Fibroblast of skin of abdomen (primary cell): ENCODE measurements around the gene DENND6B. TPM values are rescaled to one million over a fixed set of nuclear protein-coding genes. Genes with fewer than 3 reads are reported as not detected.
"Not testable (repeated sequence)": the region's sequence is repeated elsewhere in the genome, so short reads cannot be mapped to it uniquely, and the experiment has no call there.

Experiments
- DNase-seq: peaks from one replicate; pipeline ENCODE4 v3.0.0-alpha.2; 2013
- polyA plus RNA-seq, 2 experiments: library from polyadenylated mRNA; unstranded; fragments of 120-200 nt; gene quantifications; one replicate each; pipeline ENCODE4 v1.2.1, GENCODE V29; 2013; ENCODE audit not compliant: insufficient read length in 2 of 2

Gene DENND6B, protein sequence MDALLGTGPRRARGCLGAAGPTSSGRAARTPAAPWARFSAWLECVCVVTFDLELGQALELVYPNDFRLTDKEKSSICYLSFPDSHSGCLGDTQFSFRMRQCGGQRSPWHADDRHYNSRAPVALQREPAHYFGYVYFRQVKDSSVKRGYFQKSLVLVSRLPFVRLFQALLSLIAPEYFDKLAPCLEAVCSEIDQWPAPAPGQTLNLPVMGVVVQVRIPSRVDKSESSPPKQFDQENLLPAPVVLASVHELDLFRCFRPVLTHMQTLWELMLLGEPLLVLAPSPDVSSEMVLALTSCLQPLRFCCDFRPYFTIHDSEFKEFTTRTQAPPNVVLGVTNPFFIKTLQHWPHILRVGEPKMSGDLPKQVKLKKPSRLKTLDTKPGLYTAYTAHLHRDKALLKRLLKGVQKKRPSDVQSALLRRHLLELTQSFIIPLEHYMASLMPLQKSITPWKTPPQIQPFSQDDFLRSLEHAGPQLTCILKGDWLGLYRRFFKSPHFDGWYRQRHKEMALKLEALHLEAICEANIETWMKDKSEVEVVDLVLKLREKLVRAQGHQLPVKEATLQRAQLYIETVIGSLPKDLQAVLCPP
- 3.8 TPM for polyA plus RNA-seq (2013, experiment 1 of 2; ENCODE audit: insufficient read length)
- polyA plus RNA-seq (2013, experiment 2 of 2; ENCODE audit: insufficient read length), result 4.1 TPM

- peak; percentile 83 for DNase-seq
Observed at GRCh38 chr22:50326956-50327710, at the start of gene DENND6B. Gene DENND6B, minus strand, starts transcription at chr22:50327012. Its CDS starts 24 bp downstream, at chr22:50326988.

DNA sequence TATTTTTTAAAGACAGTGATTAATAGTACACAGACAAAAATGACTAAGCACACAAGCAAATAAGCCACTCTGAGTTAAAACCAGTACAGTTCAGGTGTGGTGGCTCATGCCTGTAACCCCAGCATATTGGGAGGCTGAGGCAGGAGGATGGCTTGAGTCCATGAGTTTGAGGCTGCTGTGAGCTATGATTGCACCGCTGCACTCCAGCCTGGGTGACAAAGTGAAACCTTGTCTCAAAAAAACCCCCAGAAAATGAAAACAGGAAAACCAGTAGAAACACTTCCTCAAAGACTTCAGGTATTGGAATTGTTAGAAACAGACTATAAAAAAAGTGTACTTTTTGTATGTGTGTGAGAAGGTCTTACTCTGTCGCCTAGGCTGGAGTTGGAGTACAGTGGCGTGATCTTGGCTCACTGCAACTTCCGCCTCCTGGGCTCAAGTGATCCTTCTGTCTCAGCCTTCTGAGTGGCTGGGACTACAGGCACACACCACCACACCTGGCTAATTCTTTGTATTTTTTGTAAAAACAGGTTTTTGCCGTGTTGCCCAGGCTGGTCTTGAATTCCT is 49.4 kb upstream of the DENND6B start:
- DNase-seq, result no peak

DNA sequence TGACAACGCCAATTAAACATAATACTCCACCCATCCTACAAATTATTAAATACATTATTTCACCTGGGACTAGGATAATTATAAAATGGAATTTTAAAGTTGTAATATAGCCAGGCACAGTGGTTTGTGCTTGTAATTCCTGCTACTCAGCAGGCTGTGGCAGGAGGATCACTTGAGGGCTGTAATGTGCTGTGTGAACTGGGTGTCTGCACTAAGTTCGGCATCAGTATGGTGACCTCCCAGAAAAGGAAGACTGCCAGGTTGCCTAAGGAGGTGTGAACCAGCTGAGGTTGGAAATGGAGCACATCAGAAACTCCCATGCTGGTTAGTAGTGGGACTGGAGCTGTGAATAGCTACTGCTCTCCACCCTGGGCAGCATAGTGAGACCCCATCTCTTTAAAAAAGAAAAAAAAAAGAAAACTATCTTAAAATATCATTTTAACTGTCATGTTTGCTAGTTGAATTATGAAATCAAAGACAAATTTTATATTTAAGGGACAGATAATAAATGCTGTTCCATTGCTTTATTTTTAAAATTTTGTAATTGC is 44.4 kb upstream of the DENND6B start:
- no peak for DNase-seq

DNA sequence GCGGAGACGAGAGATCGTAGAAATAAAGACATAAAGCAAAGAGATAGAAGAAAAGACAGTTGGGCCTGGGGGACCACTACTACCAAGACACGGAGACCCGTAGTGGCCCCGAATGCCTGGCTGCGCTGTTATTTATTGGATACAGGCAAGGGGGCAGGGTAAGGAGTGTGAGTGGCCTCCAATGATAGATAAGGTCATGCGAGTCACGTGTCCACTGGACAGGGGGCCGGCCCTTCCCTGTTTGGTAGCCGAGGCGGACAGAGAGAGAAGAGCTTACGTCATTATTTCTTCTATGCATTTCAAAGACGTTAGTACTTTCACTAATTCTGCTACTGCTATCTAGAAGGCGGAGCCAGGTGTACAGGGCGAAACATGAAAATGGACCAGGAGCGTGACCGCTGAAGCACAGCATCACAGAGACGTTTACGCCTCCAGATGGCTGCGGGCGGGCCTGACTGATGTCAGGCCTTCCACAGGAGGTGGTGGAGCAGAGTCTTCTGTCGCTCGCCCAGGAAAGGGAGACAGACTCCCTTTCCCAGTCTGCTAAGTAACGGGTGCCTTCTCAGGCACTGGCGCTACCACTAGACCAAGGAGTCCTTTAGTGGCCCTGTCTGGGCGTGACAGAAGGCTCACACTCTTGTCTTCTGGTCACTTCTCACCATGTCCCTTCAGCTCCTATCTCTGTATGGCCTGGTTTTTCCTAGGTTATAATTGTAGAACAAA is 41.1 kb upstream of the DENND6B start:
- DNase-seq, result no peak

DNA sequence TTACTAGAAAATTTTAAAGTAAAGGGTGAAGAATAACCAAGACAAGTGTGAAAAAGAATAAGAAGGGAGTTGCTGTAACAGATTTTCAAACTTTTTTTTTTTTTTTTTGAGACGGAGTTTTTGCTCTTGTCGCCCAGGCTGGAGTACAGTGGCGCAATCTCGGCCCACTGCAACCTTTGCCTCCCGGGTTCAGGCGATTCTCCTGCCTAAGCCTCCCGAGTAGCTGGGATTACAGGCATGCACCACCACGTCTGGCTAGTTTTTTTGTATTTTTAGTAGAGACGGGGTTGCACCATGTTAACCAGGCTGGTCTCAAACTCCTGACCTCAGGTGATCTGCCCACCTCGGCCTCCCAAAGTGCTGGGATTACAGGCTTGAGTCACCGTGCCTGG is 37.0 kb upstream of the DENND6B start:
- not testable (repeated sequence) for DNase-seq

- DNase-seq, result no peak
Observed at GRCh38 chr22:50363166-50363802, 36.5 kb upstream of the DENND6B start.

DNA sequence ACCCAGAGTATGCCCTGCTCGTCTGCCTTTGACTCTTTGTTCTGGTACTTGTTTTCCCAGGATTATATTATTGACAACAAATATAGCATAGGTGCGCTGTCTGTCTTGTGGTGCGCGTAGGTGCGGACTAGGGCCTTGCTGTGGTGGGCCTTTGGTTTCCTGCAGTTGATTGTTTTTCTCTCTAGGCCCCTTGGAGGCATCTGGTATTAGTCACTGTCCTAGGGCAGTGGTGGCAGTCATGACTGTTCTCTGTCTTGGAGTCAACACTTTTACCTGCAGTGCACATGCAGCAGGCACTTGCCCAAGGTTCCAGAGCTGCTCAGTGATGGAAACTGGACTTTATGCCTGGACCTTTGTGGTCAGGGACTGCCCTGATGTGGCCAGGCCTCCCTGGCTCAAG is 34.9 kb upstream of the DENND6B start:
- DNase-seq, result no peak

- no peak for DNase-seq
Observed at GRCh38 chr22:50361222-50361621, 34.4 kb upstream of the DENND6B start.

- DNase-seq, result no peak
Observed at GRCh38 chr22:50360578-50360977, 33.8 kb upstream of the DENND6B start.

DNA sequence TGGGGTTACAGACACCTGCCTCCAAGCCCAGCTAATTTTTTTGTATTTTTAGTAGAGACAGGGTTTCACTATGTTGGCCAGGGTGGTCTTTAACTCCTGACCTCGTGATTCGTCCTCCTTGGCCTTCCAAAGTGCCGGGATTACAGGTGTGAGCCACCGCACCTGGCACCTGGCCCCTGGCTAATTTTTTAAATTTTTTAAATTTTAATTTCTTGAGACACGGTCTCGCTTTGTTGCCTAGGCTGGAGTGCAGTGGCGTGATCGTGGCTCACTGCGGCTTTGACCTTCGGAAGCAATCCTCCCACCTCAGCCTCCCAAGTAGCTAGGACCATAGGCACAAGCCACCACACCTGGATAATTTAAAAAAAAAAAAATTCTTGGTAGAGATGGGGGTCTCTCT is 30.9 kb upstream of the DENND6B start:
- DNase-seq, result no peak

GRCh38 chr22:50357222-50357621 is 30.4 kb upstream of the DENND6B start:
- DNase-seq, result no peak

DNA sequence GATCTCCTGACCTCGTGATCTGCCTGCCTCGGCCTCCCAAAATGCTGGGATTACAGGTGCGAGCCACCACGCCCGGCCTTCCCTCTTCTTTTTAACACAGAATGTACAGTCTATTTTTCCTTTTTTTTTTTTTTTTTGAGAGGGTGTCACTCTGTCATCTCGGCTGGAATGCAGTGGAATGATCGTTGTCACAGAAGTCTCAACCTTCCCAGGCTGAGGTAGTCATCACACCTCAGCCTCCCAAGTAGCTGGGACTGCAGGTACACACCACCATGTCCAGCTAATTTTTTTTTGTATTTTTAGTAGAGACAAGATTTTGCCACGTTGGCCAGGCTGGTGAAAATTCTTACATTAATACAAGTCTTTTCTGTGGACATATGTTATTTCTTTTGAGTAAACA is 29.4 kb upstream of the DENND6B start:
- no peak for DNase-seq

DNA sequence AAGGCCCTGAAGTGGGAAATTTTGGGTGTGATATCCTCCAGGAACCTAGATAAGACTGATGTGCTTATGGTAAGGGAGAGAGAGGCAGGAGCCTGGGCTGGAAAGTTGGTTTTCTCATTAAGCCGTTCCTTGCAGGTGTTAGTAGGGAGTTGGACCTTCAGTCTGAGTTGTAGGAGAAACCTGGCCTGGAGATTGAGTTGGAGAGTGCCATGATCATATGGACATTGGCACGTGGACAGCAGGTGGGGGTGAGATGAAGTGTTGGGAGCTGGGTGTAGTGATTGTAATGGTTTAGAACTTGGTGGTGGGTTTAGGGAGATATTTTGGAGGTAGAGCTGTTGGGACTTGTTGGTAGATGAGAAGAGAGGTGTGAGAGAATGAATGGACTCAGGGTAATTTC is 21.2 kb upstream of the DENND6B start:
- DNase-seq, result no peak

GRCh38 chr22:50347157-50347556 is 20.3 kb upstream of the DENND6B start:
- DNase-seq, result no peak

GRCh38 chr22:50346470-50346869 is 19.7 kb upstream of the DENND6B start:
- no peak for DNase-seq

DNA sequence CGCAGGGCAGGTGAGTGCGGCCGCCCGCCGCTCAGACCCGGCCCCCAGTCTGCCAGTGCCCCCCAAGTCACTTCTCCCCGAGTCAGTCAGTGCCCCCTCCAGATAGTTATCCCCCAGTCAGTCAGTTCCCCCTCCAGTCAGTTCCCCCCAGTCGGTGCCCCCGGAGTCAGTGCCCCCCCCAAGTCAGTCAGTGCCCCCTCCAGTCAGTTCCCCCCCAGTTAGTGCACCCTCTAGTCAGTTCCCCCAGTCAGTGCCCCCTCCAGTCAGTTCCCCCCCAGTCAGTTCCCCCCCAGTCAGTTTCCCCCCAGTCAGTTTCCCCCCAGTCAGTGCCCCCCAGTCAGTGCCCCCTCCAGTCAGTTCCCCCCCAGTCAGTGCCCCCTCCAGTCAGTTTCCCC is 16.7 kb upstream of the DENND6B start:
- no peak for DNase-seq

DNA sequence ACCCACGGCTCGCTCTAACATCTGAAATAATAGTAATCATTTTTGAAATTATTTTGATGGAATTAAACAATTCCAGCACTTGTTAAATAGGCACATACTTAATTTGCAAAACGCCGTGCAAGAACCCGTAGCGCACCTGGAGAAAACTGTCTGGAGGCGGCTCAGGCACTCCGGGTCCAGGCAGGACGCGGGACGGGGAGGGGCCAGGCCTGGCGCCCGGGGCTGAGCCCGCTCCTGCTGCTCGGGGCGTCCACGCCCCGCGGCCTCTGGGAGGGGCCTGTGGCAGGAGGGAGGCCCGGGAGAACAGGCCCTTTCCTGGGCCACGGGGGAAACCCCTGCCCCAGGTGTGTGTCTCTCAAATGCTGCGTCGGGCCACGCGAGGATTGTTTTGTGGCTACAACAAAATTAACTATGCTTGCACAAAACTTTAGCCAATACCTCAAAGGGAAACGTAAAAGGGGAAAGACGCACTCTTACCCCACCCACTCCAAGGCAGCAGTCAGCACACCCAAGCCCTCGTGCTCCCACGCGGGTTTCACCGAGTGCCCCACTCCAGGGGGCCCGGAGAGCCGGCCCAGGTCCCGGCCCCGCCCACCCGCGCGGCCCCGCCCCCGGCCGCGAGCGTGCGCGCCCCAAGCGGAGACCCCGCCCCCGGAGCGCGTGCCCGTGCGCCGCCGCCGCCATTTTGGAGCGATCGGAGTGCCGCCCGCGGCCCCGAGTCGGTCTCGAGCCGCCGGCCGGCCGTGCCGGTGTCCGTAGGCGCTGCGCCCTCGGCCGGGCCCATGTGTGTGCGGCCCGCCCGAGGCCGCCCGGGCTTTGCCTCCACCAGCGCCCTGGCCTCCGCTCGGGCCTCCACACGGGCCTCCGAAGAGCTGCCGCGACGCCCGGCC is 16.1 kb upstream of the DENND6B start, which contains the start of gene PPP6R2:
TSS of gene PPP6R2 (plus strand) at position 677 of the 890 bp plus-strand sequence. CDS start 50,582 bp downstream, outside the sequence.
- peak; percentile 68 for DNase-seq

- peak; percentile 79 for DNase-seq
Observed at GRCh38 chr22:50341977-50342650, 15.3 kb upstream of the DENND6B start.
